Mesodermal cell (in vitro differentiated cells): Measurements from ENCODE around the gene SYT13.

Experiments used
- H3K27ac ChIP-seq: 2 replicates; pipeline ENCODE4 v1.7.0; 2013; ENCODE audit warnings: mild to moderate bottlenecking, low read depth, low read length, moderate library complexity; ENCODE audit not compliant: severe bottlenecking
- H3K36me3 ChIP-seq: 2 replicates; pipeline ENCODE4 v1.7.1; 2013; ENCODE audit warnings: mild to moderate bottlenecking, low read length, moderate library complexity; ENCODE audit not compliant: control insufficient read depth, insufficient read depth
- H3K4me1 ChIP-seq: one replicate; pipeline ENCODE4 v1.7.1; 2013; ENCODE audit warnings: mild to moderate bottlenecking, low read length; ENCODE audit not compliant: insufficient read depth, control insufficient read depth, poor library complexity, severe bottlenecking
- H3K4me3 ChIP-seq: 2 replicates; pipeline ENCODE4 v1.7.0; 2013; ENCODE audit warnings: low read length, control low read depth, mild to moderate bottlenecking; ENCODE audit not compliant: insufficient read depth, poor library complexity, severe bottlenecking; ENCODE audit errors: extremely low read depth
- H3K9me3 ChIP-seq: 2 replicates; pipeline ENCODE4 v1.7.1; 2013; ENCODE audit warnings: mild to moderate bottlenecking, low read length, moderate library complexity; ENCODE audit not compliant: control insufficient read depth
- WGBS, 2 experiments: methylation state at CpG; one replicate each; pipeline ENCODE4 v1.1.5; 2013; ENCODE audit warnings: missing lambda C conversion rate in 2 of 2; ENCODE audit not compliant: insufficient coverage in 2 of 2; 5-methylcytosine and 5-hydroxymethylcytosine counted together

Gene SYT13

GRCh38 chr11:45290586-45290985 lies 4.4 kb upstream of the SYT13 start:
- H3K27ac ChIP-seq: no peak overlapping the region
- no peak overlapping the region for H3K4me3 ChIP-seq
- H3K9me3 ChIP-seq: no peaks in the 10 kb centered on the region
- no peaks in the 10 kb centered on the region for H3K36me3 ChIP-seq
- WGBS, 2 experiments: 100% methylated on average over 1 of the region's 1 CpG
- H3K4me1 ChIP-seq: peaks cover 3% of the 10 kb centered on the region

DNA sequence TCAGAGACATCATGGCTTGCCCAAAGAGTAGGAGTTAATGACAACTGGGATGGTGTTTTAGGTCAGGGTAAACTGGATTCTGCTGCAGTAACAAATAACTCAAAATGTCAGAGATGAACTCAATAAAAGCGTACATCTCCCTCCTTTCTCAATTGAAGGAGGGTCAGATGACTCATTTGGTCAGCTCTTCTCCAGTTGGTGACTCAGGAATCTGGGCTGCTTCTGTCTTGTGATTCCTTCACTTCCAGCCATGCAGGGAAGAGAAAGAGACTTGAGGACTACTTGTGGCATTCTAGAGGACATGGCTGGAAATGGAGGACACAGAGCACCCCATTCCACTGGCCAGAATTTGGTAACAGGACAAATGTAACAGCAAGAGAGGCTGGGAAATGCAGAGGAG lies 3.2 kb upstream of the SYT13 start:
- peaks cover 6% of the 10 kb centered on the region for H3K4me1 ChIP-seq
- H3K36me3 ChIP-seq: no peaks in the 10 kb centered on the region
- no peak overlapping the region for H3K4me3 ChIP-seq
- no peak overlapping the region for H3K27ac ChIP-seq
- H3K9me3 ChIP-seq: no peaks in the 10 kb centered on the region
- 63% methylated on average over 1 of the region's 1 CpG; no CpG with 5 or more reads in 1 of the 2 experiments for WGBS, 2 experiments

DNA sequence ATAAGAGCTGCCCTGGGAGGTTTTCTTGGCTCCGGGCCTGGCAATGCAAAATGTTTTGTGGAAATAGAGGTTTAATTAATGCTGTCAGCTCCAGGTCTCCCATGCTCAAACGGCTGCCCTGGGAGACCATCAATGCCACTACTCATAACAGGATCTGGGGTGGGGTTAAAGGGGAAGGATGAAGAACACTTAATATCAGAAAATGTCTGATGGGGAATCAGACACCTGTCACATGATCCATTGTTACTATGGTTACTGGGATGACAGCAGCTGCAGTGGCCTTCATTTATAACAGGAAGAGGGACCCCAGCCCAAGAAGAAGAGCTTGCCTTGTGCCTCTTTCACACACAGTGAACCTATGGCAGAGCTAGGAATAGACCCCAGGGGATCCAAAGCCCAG lies 2.2 kb upstream of the SYT13 start:
- H3K4me3 ChIP-seq: no peak overlapping the region
- no peaks in the 10 kb centered on the region for H3K36me3 ChIP-seq
- peaks cover 6% of the 10 kb centered on the region for H3K4me1 ChIP-seq
- H3K9me3 ChIP-seq: no peaks in the 10 kb centered on the region
- no CpG with 5 or more reads among the region's 2 CpGs for WGBS, 2 experiments
- no peak overlapping the region for H3K27ac ChIP-seq

GRCh38 chr11:45287316-45287903 lies 1.3 kb upstream of the SYT13 start:
- peaks cover 6% of the 10 kb centered on the region for H3K4me1 ChIP-seq
- WGBS, 2 experiments: 0 to 54% methylated on average over 1 to 3 of the region's 3 CpGs
- H3K9me3 ChIP-seq: no peaks in the 10 kb centered on the region
- no peak overlapping the region for H3K27ac ChIP-seq
- H3K36me3 ChIP-seq: no peaks in the 10 kb centered on the region
- H3K4me3 ChIP-seq: no peak overlapping the region

DNA sequence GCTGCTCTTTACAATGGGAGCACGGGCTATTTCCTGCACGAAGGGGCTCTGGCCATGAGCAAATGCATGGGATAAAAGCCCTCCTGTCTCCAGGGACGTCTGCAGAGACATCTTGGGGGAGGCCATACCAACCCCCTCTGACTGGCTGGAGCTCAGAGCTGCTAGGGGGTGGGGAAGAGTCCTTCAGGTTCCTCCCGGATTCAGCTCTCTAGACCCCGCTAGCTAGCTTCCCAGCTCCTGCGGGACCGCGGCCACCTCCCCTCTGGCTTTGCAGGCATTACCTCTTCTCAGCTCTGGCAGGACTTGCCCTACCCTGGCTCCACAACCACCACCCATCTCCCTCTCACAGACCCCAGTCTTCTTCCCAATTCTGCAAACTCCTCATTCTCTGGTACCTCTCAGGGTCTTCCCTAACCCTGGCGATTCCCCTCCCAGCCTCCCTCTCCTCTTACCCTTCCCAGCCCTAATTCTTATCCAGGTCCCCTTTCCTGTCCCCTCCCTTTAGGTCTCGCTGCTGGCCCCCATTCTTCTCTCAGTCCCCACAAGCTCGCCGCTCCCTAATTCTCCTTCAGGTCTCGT lies 802 bp downstream of the SYT13 start:
- Histone ChIP-seq H3K36me3 (no peaks in the 10 kb centered on the region), H3K4me3 (peak overlapping the region; percentile 37)
- WGBS, 2 experiments: 13 to 17% methylated on average over 5 to 12 of the region's 13 CpGs

GRCh38 chr11:45282081-45282480 lies 4.1 kb downstream of the SYT13 start:
- Histone ChIP-seq H3K9me3 (peaks cover 6% of the 10 kb centered on the region), H3K36me3 (no peaks in the 10 kb centered on the region), H3K27ac (no peak overlapping the region), H3K4me1 (peaks cover 4% of the 10 kb centered on the region), H3K4me3 (no peak overlapping the region)
- WGBS, 2 experiments: 84 to 94% methylated on average over 3 to 6 of the region's 6 CpGs

More for the DNA sequence above, 802 bp downstream of the SYT13 start:
- H3K4me1 ChIP-seq: peaks cover 6% of the 10 kb centered on the region
- no peak overlapping the region for H3K27ac ChIP-seq
- no peaks in the 10 kb centered on the region for H3K9me3 ChIP-seq

GRCh38 chr11:45280449-45280848 lies 5.7 kb downstream of the SYT13 start:
- Histone ChIP-seq H3K36me3 (no peaks in the 10 kb centered on the region), H3K27ac (no peak overlapping the region), H3K4me3 (no peak overlapping the region), H3K9me3 (peaks cover 6% of the 10 kb centered on the region), H3K4me1 (peaks cover under 1% of the 10 kb centered on the region)
- WGBS, 2 experiments: 72 to 90% methylated on average over 2 to 3 of the region's 3 CpGs

- peaks cover 6% of the 10 kb centered on the region for H3K9me3 ChIP-seq
- 78% methylated on average over 1 to 2 of the region's 2 CpGs for WGBS, 2 experiments
- H3K36me3 ChIP-seq: no peaks in the 10 kb centered on the region
- no peak overlapping the region for H3K27ac ChIP-seq
- no peaks in the 10 kb centered on the region for H3K4me1 ChIP-seq
- no peak overlapping the region for H3K4me3 ChIP-seq
Measured at GRCh38 chr11:45279645-45280044, 6.5 kb downstream of the SYT13 start.

GRCh38 chr11:45278714-45279113 lies 7.4 kb downstream of the SYT13 start:
- WGBS, 2 experiments: 67 to 84% methylated on average over 1 to 3 of the region's 4 CpGs
- no peaks in the 10 kb centered on the region for H3K4me1 ChIP-seq
- peaks cover 6% of the 10 kb centered on the region for H3K9me3 ChIP-seq
- H3K27ac ChIP-seq: no peak overlapping the region
- H3K36me3 ChIP-seq: no peaks in the 10 kb centered on the region
- no peak overlapping the region for H3K4me3 ChIP-seq

GRCh38 chr11:45275828-45276227 lies 10.3 kb downstream of the SYT13 start:
- WGBS, 2 experiments: 80 to 90% methylated on average over 2 to 4 of the region's 4 CpGs
- Histone ChIP-seq H3K9me3 (peaks cover 6% of the 10 kb centered on the region), H3K27ac (no peak overlapping the region), H3K36me3 (no peaks in the 10 kb centered on the region), H3K4me1 (peaks cover 2% of the 10 kb centered on the region), H3K4me3 (no peak overlapping the region)

- H3K9me3 ChIP-seq: no peaks in the 10 kb centered on the region
- H3K36me3 ChIP-seq: no peaks in the 10 kb centered on the region
- WGBS, 2 experiments: 50 to 67% methylated on average over 2 to 3 of the region's 4 CpGs
- peaks cover 2% of the 10 kb centered on the region for H3K4me1 ChIP-seq
- no peak overlapping the region for H3K27ac ChIP-seq
- no peak overlapping the region for H3K4me3 ChIP-seq
Measured at GRCh38 chr11:45274206-45274605, 11.9 kb downstream of the SYT13 start.
